GM19238 (cell line): ENCODE data around the gene ZNF618.

Experiments
- DNase-seq: peaks from one replicate; pipeline ENCODE4 v3.0.0; 2011; ENCODE audit warnings: low spot score; ENCODE audit not compliant: insufficient read length

The ZNF618 gene

DNA sequence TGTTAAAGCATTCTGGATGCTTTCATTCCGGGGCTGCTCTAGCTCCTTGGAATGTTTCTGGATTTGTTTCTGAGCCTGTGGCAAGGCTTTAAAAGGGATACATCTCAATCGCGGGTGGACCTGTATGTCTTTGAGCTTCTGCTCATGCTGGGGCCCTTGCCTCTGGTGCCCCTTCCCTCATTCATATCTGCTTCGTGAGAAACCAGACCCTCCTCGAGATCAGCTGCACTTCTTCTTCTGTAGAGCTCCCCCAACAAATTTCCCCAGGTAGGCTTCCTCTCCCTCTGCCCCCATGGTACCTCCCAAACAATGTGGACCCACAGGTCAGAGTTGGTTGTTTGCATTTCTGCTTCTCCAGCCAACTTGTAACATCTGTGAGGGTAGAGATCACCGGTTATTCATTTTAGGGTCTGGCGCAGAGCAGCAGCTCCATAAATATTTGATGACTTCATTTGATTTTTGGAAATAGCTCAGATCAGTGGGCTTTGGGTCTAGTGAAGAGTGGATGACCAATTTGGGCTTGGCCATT is 6.6 kb downstream of the ZNF618 start:
- DNase-seq = no peak

DNA sequence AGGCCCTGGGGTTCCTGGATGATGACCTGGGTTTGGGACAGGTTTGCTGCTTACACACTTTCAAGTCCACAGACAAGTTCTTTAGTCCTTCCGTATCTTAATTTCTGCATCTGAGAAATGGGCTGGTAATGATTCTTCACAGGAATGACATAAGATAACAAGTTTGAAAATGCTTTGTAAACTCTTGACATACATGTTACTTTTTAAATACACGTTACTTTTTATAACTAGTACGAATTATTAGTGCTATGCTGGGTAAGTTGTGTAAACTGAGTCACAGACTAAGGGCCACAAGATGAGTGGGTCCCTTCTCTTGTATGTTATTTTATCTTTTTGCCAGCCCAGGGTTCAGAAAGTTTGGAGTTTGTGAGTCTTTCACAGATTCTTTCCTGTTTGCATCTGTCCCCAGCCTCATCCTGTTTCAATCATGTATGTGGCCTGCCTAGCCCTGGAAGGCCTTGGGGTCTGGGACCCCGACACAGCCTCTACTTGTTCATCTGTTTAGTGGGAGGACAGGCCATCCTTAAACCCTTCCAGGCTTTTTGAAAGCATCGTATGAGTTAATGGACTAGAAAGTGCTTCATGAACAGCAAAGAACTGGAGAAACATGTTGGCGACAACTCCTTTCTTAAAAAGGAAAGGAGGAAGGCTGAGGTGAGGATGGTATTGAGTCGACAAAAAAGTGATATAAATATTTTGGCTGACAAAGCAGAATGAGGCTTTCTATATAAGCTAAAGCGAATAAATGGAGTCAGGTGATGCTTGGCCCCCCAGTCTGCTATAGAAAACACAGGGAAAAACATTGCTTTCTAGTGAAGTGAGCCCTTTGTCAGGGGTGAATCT is 9.3 kb downstream of the ZNF618 start:
- no peak for DNase-seq

DNA sequence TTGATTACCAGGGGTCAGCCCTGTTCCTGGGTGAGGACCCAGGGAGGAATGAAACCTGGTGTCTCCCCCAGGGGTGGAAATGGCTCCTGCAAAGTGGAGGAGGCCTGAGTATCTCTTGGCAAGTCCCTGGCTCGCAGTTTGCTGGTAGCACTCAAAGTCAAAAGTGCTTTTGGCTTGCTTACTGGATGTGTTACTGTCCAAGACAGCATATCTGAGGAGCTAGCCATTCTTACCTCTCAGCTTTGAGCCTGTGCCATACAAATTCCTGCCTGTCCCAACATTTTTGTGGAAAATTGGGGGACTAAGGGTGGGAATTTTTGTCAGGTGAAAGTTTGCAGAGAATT is 9.9 kb downstream of the ZNF618 start:
- DNase-seq = no peak

DNA sequence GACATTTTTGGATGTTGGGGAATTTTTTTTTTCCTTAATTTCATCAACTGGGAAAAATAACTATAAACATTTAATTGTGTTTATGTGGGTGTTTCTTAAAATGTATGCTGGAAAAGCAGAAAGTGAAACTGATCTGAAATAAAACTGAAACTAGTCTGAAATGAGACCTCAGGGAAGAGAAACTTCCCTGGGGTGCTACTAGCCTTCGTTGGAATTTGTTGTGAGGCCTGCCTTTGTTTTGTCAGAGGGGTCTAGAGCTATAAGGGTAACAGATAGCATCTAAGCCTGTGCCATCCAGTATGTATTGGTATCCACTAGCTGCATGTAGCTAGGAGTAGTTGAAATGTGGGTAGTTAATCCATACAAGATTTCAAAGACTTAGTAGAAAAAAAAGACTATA is 10.4 kb downstream of the ZNF618 start:
- no peak for DNase-seq

DNA sequence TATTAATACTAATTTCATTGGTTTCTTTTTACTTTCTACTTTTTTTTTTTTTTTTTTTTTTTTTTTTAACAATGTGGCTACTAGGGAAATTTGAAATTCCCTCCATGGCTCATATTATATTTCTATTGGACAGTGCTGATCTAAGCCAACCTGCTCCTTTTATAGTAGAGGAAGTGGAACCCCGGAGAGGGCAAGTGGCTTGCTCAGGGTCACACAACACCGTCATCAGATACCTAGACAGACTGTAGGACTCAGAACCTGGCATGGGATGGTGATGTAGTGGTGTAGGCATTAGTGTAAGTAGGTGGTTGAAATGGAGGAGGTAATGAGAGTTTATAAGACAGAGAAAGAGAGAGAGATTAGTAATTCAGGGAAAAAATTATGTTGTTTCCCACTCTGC is 10.8 kb downstream of the ZNF618 start:
- DNase-seq = no peak

DNA sequence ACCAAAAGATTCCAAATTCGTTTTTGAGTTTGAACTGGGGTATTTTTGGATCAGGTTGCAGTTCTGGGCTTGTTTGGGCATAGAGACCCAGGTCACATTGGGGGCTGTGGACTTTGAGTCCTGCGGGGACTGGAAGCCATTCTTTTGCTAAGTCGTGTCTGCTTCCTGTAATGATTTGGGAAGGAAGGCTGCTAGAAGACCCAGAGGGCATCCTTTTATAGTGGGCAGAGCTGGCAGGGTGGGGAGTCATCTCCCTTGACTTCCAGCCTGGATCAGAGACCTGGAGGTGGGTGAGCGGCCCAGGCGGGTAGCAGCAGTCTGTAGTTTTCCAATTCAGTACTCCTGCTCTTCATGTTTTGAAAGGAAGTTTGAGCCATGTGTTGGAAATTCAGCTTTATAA is 11.3 kb downstream of the ZNF618 start:
- no peak for DNase-seq

DNA sequence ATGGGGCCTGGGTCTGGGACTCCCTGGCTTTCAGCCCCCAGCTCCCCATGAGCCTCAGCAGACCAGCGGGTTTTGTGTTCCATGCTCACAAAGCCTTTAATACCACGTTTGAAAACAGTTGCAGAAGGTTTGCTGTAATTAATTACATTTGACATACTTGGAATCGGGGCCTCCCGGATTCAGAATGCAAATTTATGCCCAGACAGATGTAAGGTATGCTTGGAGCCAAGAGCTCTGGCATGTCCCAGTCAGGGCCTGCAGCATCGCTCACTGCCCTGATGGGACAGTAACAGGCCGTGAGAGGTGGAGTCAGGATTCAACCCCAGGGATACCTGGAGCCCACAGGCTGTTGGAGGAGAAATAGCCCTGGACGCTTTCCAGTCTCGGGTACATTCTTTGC is 12.2 kb downstream of the ZNF618 start:
- DNase-seq = no peak

DNA sequence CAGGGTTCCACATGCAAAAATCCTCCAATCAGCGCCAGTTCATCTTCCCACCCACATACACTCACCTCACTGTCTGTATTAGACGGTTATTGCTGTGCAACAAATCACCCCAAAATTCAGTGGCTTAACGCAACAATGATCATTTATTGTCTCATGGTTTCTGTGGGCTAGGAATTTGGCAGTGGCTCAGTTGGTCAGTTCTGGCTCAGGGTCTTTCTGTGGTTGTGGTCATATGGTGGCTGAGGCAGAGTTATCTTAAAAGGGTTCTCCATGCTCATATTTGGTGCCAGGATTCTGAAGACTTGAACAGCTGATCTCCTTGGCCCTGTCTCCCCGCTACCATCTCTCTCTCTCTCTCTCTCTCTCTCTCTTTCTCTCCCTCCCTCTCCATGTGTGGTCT is 12.9 kb downstream of the ZNF618 start:
- DNase-seq = no peak

DNA sequence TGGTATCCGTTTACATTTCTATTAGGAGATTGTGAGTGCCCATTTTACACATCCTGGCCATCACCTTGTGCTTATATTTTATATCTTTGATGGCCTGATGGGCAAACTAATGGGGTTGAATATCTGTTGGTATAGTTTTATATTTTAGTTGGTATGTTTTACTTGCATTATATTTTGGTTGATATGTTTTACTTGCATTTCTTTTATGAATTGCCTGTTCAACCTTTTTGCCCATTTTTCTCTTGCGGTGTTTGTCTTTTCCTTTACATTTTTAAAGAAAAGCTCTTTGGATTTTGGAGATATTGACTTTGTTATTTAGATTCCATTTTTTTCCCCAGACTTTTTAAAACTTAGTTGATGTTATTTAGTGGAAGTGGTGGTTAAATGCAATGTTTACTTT is 14.6 kb downstream of the ZNF618 start:
- DNase-seq = no peak

DNA sequence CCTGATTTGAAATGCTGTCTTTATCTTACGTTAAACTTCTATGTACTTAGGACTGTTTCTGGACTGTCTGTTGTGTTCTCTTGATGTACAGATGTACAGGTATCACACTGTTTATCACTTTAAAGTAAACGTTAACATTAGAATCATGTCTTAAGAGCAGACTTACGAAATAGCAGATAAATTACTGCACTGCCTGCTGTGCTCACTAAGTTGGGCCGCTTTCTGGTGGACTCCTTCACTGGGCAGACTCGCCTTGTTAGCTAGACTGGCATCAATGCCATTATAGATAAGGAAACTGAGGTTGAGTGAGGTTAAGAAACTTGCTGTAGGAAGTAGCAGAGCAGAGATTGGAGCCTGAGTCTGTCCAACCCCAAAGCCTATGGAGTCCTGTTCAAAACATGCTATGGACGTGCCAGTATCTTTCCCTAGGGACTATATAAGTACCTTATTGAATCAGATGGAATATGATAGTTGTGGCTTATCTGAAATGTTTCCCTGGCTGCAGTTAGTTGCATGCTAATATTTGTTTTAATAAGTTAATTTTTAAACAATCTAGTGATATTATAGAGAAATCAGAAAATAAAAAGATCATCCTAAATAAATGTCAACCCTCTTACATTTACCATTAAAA is 16.9 kb downstream of the ZNF618 start:
- DNase-seq = no peak

DNA sequence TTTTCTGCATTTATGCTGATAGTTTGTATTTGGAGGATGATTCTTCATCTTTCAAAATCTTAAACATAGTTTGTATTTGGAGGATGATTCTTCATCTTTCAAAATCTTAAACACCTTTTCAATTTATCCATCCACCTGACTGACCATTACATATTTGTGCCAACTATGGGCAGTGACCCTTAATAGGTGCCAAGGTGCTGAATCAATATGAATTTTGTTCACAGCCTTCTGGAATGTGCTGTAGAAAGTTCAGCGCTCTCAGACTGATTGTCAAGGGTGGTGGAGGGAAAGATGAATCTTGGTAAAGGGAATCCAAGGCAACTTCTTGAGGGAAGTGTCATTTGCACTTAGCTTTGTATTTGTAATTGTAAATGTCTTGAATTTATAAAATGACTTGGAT is 18.1 kb downstream of the ZNF618 start:
- no peak for DNase-seq

DNA sequence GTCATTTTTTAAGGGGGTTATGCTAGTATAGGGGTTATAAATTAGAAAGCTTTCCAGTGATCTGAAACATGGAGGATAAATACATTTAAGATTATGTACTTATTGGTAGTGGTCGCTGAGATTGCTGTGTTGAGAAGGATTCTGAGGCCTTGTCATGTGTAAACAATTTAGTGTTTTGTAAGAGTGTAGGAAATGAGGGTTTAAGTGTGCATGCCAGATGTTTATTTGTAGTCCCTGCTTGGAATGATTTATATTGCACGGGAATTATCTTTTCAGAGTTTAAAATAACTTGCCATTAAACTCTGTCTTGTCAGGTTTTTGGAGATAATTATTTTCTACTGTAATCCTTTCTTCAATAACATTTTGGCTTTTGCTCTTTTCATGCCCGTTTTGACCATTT is 19.4 kb downstream of the ZNF618 start:
- no peak for DNase-seq

DNA sequence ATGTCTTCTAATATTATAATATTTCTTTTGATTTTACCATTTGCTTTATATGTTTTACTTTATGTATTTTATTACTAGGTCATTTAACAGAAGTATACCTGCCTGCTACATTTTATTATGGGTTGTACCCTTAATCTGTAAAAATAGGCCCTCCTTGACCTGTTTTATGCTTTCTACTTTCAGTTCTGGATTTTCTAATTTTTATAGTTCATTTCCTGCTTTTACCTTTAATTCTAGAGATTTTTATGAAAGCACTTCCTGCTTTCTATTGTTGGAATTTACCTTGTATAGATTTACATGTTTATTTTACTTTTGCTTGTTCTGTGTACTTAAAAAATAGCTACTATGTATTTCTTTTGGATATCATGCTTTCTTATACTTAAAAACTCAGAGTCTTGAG is 20.6 kb downstream of the ZNF618 start:
- DNase-seq = no peak

DNA sequence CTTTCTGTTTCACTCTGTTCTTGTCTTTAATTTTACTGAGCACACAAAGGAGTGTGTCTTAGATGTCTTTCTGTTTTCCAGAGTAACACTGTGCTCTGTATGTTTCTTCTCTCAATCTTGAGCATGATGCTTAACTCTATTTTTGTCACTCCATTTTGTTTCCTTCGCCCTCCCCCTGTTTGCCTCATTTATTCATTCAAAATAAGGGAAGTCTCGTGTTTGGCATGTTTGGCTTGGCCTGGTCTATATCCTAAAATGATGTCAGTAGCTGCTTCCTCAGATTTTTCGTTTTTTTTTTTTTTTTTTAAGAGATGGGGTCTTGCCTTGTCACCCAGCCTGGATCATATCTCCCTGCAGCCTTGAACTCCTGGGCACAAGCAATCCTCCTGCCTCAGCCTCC is 22.0 kb downstream of the ZNF618 start:
- no peak for DNase-seq

DNA sequence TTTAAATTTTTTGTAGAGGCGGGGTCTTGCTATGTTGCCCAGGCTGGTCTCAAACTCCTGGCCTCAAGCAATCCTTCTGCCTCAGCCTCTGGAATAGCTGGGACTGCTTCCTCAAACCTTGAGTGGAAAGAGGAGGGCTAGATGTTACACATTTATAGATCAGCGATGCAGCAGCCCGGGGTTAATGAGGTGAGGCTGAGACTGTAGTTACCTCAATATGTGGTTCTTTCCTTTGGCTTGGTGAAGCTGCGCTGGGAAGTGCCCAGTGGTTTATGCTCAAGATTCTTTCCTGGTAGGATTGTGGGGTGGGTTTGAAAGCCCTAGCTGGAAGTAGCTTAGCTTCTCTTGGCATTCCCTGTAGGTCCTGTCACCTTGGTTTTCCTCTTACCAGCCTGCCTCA is 22.5 kb downstream of the ZNF618 start:
- no peak for DNase-seq

DNA sequence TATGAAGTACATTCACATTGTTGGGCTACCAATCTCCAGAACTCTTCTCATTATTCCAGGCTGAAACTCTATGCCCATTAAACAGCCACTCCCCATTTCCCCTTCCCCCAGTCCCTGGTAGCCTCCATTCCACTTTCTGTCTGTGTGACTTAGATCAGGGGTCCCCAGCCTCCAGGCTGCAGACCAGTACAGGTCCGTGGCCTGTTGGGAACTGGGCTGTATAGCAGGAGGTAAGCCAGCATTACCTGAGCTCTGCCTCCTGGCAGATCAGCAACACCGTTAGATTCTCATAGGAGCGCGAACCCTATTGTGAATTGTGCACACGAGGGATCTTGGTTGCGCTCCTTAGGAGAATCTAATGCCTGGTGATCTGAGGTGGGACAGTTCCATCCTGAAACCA is 23.1 kb downstream of the ZNF618 start:
- DNase-seq = no peak

DNA sequence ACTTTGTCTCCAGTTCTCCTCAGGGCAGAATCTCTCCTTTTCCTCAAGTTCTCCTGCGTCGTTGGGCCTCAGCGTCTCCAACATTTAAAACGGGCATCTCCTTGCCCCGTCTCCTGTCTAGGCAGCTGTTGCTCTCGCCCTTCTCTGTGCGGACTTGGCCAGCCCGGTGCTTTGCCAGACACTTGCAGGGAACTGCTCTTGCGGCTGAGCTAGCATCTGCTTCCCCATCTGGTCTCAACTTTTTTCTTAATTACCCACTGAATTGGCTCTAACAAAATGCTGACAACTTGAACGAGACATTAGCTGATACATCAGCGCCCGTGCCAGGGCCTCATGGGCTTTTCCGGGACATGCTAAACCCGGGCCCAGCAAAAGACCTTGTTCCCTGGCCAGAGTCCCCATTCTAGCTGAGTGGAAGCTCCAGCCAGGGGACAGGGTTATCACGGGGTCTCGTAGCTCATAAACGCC is 25.1 kb downstream of the ZNF618 start:
- no peak for DNase-seq

DNA sequence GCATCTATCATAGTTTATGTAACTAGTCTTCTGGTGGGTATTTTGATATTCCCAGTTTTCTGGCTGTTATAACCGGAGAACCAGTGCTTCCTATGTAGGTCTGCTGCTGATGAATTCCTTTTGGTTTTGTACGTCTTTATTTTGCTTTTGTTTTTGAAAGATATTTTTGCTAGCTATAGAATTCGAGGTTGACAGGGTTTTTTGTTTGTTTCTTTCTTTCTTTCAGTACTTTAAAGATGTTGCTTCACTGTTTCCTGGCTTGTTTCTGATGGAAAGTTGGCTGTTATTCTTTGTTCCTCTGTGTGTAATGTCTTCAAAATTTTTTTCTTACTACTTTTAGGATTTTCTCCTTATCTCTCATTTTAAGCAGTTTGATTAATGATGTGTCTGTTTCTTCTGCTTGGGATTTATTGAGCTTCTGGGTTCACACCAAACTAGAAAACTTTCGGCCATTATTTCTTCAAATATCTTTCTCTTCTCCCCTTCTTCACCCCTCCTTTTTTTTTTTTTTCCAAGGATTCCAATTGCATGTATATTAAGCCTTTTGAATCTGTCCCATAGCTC is 27.5 kb downstream of the ZNF618 start:
- DNase-seq = no peak

DNA sequence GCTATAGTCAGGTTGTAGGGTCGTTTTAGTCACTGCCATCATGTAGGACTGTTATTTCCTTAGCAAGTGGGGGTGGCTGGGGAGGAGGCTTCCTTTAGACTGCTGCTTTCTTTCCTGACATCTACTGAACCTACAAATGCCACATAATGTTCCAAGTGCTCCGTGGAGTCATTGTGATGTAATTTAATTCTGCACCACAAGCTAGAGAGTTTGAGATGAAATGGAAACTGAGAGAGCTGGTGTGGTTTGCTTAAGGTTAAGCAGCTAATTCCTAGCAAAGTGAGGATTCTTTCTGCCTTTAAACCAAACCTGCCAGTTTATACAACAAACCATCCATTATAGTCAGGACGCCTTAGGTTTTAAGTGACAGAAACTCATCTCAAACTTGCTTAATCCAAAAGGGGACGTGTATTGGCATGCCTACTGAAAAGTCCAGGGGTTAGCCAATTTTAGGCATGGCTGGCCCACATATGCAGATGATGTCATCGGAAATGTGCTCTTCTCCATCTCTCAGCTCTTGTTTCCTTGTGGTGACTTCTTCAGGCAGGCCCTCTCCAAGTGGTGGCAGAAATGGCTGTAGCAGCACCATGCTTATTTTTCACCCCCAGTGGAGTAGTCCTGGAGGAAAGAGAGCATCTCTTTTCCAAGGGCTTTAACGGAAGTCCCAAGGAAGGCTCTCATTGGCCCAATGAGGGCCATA is 30.5 kb downstream of the ZNF618 start:
- DNase-seq = no peak

DNA sequence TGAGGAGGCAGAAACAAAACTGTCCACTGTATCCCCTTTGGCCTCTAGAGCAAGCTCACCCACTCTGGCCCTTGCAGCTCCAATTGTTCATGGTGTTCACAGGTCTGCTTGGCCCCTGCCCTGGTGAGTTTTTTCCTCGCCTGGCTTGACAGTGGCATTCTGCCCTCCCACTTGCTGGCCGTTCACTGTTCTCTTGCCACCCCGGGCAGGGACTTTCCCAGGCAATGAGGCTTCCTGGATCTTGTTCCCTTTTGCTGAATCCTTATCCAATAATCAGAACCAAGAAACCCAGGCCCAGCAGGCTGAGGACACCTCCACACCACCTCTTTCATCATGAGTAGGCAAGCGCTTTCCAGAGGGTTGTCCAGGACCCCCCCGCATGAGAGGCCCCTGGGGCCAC is 31.2 kb downstream of the ZNF618 start:
- no peak for DNase-seq

DNA sequence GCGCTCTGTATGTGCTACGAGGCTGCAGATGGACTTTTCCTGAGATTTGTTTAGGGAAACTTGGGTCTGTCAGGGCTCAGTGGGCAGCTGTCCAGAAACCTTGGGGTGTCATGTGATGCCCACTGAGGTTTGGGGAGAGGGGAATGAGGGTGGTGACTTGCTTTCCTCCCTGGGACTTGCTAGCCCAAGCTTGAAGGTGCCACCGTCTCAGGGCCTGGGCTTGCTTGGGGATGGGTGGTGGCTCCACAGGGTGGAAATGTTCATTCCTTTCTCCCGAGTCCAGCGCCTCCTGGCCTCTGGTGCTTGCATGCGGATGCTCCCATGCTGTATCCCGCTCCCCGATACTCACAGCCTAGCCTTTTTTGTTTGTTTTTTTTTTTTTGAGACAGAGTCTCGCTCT is 33.3 kb downstream of the ZNF618 start:
- DNase-seq = no peak

DNA sequence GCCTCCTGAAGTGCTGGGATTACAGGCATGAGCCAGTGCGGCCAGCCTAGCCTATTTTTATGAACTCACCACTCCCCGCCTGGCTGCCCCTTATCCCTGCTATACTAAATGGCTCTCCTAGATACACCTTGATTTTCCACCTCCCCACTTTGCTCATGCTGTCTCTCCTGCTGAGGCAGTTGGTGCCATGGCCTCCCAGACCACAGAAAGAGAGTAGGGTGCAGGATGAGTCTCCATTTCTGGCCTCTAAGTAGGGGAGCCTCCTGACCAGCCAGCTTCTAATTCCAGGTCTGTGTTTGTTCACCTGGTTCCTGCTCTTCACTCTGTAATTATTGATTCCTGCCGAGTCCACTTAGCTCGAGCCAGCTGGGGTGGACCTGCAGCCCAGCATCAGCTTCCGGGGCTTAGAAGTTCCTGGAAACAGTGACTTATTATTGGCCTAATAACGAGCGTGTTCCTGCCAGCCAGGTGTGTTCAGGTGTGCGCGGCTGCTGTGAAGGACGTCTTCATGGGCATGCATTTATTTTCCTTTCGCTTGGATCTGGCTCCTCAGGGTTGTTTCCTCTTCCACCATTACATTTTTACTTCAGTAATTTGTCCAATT is 34.0 kb downstream of the ZNF618 start:
- DNase-seq = no peak
